Fibroblast of gingiva (primary cell): ENCODE measurements around the gene CLEC4E.
"Not testable (repeated sequence)": the region's sequence is repeated elsewhere in the genome, so short reads cannot be mapped to it uniquely, and the experiment has no call there.

Source experiments
- DNase-seq: peaks from one replicate; pipeline ENCODE4 v3.0.0-alpha.2; 2011; ENCODE audit warnings: low read depth

Gene CLEC4E, protein sequence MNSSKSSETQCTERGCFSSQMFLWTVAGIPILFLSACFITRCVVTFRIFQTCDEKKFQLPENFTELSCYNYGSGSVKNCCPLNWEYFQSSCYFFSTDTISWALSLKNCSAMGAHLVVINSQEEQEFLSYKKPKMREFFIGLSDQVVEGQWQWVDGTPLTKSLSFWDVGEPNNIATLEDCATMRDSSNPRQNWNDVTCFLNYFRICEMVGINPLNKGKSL

DNA sequence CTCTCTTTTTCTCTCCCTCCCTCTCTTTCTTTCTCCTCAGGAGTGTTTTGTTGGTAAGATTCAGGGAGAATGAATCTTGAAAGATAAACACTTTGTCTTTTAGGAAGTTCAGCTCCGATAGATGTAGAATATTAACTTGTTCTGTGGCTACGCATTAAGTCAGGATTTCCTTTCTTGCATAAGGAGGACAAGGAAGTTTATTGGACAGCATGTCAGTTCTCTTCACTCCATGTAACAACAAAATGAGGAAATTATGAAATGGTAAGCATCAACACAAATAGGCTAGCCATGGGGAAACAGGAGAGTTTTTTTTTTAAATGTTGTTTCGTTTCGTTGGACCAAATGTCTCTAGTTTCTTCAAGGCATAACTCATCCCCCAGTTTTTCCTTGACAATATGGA is at the start of gene CLEC4E:
Gene CLEC4E, minus strand, starts transcription at position 75 of the 400 bp plus-strand sequence. CDS start 108 bp downstream, outside the sequence.
- DNase-seq = not testable (repeated sequence)

DNA sequence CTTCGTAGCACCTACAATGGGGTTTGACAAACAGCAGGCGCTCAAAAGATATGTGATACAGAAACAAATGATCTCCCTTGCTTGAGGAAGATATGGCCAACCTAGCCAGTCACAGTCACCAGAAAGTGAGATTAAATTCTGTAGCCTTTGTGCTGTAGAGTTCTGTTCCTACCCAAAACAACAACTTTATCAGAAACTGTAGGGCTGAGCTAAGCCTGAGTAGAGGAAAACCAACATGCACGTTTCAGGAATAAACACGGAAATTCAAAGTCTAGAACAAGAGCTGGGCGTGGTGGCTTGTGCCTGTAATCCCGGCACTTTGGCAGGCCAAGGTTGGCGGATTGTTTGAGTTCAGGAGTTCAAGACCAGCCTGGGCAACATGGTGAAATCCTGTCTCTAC is 49.0 kb upstream of the CLEC4E start:
- DNase-seq = no peak

DNA sequence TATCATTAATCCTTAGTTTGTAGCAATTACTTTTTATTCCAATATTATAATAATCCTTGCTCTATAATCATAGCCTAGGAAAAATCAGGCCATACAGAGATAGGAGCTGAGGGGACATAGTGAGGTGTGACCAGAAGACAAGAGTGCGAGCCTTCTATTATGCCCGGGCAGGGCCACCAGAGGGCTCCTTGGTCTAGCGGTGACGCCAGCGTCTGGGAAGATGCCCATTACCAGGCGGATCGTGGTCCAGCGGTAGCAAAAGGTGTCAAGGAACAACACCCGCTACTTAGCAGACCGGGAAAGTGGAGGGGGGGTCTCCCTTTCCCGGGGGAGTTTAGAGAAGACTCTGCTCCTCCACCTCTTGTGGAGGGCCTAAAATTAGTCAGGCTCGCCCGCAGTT is 43.8 kb upstream of the CLEC4E start:
- not testable (repeated sequence) for DNase-seq

DNA sequence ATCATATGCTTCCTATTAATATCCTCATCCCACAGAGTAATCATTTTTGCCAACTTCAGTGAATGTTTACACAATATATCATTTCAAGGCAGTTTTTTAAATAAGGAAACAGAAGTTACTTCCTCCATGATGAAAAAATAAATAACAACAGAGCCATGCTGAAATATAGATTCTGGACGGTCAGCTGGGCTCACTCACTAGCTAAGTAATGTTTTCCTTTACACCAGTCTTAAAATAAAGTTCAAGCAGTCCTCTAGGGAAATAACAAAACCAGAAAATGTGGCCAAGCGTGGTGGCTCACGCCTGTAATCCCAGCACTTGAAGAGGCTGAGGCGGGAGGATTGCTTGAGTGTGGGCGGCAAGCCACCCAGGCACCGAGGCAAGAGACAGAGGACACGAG is 43.3 kb upstream of the CLEC4E start:
- DNase-seq = no peak

DNA sequence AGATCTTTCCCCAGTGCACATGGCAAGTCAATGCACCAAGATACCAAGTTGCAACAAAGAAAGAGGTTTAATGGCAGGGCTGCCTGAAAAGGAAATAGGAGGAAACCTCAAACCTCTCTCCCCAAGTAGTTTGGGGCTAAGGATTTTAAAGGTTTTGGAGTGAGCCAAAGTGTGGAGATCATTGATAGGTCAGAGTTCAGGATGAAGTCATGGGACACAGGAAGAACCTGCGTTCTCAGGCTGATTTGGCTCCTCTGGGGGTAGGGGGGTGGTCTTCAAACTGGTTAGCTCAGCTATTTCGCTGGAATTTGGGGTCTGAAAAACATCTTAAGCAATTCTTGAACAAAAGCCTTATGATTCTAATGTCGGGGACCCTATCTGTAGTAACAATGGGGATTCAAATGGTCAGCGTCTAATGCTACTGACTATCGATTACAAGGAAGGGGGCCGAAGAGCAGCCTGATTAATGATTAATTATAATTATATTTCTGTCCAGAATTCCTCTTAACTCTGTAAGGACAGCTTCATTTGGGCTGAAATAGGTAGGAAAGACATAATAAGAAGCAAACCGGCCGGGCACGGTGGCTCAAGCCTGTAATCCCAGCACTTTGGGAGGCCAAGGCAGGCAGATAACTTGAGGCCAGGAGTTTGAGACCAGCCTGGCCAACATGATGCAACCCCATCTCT is 40.5 kb upstream of the CLEC4E start:
- no peak for DNase-seq

DNA sequence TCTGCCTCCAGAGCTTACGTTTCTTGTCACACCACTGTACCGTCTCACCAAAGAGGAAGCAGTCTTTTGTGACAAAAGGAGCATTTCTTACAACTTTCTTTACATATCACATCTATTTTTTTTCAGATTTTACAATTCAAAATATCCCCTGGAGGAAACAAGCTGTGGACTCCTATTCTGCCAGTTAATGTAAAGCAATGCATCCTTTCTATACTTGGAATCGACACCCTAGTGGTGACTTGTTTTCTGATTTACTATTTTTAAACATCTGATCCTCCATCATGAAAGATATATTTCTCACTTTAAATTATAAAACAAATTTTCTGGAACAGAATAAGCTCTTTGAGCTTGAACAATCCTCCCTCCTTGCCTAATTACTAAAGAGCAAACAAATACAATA is 37.2 kb upstream of the CLEC4E start:
- no peak for DNase-seq

DNA sequence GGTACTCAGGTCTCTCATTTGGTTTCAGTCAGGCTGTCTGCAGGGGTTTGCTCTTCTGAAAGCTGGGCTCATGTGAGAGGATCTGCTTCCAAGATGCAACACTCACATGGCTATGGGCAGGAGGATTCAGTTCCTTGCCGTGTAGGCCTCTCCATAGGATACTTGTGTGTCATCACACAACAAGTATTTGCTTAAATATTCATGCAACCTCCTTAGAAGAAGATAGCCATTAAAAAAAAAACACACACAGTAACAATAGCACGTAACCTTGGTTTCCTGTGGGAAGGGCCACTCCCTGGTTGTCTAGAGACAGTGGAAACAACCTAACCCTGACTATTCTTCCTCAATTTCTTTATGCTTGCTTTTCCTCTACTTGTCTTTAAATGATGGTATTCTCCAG is 31.8 kb upstream of the CLEC4E start:
- no peak for DNase-seq

DNA sequence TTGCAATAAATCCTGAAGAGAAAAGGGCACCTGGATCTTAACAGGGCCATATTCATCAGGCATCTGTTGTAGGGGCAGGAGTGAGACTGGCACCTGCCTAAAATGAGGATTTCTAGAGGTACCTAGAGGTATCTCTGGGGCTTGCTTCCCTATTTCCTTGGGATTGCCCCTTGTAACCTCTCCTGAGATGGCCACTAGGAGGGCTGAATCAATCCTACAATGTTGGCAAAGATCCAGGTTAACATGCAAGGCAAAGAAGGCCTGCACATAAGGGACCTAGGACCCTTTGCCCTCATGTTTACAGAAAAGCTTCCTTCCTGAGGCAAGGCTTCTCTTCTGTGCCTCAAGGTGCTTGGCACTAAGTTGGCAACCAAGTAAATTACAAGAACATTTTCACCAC is 25.8 kb upstream of the CLEC4E start:
- no peak for DNase-seq

DNA sequence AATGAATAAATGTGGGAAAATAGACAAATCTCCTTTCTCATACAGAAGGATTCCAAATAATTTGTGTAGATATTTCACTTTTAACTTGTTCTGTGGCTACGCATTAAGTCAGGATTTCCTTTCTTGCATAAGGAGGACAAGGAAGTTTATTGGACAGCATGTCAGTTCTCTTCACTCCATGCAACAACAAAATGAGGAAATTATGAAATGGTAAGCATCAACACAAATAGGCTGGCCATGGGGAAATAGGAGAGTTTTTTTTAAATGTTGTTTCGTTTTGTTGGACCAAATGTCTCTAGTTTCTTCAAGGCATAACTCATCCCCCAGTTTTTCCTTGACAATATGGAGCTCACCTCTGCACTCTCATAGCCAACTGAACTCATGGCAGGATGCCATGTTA is 25.3 kb upstream of the CLEC4E start:
- DNase-seq = not testable (repeated sequence)

DNA sequence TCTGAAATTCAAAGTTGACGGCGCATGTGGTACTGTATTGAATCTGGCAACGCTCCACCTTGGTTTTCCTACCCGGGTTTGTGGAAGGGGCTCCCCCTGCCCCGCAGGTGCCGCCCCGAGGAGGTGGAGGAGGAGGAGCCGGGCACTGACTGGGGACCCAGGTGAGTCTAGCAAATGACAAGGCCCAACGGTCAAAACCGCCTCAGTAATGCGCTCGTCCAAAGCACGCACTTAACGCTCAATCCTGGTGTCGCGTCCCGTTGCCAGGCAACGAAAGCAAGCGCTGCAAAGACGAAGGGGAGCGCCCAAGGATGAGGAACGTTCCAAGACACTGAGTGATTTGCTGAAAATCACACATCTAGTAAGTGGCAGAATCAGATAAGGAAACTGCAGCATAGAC is 24.0 kb upstream of the CLEC4E start:
- DNase-seq = no peak

DNA sequence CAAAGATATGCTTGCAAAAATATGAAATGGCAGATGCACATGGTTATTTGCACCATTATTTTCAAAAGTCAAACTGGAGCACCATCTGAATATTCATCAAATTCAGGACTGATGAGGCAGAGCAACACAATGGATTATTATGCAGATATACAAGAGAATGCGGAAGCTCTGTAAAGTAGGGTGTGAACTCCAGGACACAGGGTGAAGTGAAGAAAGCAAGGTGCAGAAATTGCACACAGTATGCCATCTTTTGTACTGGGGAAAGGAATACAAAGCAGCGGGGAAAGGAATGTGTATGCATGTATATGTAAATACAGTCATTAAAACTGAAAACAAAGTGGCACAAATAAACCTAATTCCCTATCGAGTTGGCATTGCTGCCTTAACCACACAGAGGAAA is 22.7 kb upstream of the CLEC4E start:
- no peak for DNase-seq

DNA sequence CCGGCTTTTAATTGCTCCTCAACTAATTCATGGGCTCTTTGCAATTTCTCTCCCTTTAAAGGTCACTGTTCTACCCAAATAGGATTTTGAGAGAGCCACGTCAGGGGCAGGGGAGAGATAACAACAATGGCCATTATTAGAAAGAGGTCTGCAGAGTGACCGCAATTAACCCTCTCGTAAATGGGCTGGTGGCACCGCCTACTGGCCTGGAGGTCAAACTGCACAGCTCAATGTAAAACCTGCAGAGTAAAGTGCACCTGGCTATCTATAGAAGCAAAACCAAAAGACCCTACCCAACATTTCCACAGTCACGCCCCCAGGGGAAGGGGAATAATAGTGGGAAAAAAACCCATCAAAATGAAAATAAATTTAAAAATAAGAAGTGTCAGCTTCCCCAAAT is 21.6 kb upstream of the CLEC4E start:
- no peak for DNase-seq

DNA sequence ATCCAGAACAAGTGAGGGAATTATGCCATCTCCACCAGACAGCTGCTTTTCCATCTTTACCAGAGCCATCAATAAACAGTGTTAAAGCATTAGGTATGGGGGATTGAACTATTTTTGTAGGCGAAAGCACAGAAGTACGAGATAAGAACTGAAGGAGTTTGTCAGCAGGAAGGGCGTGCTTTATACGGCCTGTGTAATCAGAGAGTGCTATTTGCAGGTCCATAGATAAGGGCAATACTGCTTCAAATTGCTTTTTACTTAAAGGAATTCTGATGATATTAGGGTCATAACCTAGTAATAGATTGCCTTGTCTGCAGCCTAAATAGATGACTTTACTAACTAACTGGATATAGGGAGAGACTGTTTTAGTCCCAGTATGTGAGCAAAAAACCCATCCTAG is 20.3 kb upstream of the CLEC4E start:
- no peak for DNase-seq

DNA sequence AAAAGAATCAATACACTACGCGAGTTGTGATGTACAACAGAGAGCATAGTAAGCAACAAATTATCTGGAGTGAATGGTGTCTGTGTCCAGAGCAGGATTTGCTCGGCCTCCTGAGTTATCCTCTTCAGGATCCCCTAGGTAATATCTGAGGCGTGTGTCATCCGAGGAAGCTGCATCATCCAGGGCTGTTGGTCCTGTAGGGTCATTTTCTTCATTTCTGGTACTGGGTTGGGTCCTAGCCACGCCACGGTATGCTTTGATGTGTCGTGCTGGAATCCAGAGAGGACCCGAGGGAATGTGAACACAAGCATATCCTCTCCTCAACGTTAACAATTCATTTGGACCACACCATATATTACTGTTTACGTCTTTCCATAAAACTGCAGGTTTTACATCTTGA is 19.0 kb upstream of the CLEC4E start:
- no peak for DNase-seq

DNA sequence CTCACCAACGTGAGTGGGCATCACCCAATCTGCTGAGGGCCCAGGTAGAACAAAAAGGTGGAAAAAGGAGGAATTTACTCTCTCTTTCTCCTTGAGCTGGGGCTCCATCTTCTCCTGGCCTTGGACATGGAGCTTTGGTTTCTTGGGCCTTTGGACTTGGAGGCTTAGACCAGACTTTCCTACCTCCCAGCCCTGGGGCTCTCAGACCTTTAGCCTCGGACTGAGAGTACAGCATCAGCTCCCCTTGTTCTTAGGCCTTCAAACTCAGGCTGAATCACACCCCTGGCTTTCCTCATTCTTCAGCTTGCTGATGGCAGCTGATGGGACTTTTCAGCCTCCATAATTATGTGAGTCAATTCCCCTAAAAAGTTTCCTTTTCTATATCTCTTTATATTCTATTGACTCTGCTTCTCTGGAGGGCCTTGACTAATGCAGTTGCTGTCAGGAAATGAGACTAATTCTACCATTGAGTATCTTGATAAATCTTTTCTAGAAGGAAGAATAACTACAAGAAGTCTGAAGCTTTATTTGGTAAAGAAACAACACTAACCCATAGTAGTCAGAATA is 15.9 kb upstream of the CLEC4E start:
- no peak for DNase-seq

DNA sequence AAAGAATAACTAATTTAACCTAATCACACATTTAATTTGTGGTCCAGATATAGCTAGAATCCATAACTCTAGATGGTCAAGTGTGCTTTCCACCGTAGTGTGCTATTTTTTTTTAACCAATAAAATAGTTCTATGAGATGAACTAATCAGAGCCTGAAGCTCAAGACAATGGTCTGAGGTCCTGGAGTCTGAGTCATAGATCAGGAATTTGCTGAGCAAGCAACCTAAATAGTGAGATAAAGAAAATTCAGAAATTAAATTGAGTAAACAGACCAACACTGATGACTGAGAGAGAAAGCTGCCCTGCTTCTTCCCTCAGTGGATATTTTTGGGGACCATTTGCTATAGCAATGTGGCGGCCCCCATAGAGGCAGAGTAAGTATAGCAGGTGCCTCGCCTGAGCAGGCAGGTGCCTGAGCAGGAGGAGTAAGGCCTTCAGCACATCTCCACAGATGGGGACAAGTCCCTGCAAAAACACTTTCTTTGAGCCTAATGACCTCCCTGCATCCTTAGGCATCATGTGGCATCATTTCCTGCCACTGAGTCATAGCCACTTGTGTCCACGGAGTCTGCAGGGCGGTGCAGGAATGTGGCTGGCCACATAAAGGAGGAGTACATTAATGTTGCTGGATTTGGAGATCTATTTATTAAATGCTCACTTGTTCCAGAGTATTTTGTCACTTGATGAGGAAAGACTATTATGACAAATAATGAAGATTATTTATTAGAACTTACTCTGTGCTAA is 13.9 kb upstream of the CLEC4E start:
- no peak for DNase-seq

DNA sequence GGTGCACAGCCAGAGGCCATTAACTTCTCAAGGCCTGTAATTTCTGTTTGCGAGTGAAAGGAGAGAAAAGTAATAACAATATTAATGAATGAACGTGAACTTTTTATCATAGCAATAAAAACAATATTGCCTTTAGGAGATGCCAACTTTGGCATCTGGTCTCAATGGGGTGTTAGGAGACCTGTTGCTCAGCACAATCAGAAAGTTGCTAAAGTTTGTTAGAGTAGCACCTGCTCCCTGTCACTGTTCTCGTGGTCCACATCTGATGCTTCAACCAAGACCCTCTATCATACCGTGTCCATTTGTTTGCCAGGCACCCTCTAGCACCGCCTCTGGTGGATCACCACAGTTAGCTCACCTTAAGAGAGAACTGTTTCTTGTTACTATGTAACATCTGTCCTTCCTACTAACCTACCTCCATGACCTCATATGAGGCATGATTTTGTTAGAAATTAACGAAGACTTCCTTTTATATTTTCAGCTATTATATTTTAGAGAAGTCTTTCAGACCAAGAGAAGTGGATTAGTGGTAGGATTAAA is 12.5 kb upstream of the CLEC4E start:
- DNase-seq = no peak

DNA sequence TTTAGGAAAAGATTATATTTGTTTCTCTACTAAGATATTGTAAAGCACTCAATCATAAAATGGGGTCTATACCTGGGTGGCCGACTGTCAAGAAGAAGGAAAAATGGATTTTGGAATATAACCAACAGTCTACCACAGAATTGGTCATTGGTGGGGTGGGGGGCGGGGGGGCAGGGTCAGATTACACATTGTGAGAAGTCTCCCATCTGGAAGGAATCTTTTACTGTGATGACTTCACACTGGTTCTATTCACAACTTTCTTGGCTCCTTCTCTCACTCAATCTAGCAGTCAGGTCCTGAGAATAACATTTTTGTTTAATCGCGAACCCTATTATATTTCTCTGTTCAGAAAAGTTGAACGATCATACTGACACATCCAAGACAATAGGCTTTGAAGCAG is 8.7 kb upstream of the CLEC4E start:
- DNase-seq = no peak

DNA sequence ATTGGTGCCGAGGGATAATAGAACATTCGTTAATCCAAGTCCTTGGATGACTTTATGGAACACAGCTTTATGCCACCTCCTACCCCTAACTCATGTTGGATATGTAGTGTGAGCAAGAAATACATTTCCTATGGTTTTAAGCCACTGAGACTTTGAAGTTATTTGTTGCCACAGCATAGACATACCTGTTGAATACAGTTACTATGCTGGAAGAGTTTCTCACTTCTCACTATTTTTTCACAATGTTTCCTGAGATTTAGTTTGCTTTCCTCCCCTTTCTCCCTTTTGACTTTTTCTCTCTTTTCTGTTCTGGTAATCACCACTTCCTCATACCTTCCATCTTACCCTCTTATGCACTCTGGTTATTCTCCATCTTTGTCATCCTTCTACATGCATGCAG is 7.5 kb upstream of the CLEC4E start:
- DNase-seq = no peak

DNA sequence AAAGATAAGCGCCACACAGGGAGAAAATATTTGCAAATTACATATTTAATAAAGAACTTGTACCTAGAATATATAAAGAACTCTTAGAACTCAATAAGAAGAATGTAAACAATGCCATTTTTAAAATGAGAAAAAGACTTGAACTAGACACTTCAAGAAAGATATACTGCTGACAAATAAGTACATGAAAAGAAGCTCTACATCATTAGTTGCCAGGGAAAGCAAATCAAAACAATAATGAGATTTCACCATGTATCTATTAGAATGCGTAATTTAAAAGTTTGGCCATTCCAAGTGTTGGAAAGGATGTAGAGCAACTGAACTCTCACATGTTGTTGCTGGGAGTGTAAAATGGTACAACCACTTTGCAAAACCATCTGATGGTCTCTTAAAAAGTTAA is 6.9 kb upstream of the CLEC4E start:
- no peak for DNase-seq

DNA sequence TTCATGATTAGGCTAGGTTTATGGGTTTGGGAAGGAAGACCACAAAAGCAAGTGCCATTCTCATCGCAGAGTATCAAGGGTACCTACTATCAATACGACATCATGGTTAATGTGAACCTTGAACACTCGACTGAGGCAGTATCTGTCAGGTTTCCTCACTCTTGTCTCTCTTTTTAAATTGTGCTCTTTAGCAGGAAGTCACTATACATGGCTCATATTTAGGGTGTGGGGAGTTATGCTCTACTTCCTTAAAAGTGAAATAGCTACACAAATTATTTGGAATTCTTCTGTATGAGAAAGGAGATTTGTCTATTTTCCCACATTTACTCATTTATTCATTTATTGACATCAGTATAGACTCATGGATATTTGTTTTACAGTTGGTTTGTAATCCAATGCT is 5.9 kb upstream of the CLEC4E start:
- DNase-seq = no peak

DNA sequence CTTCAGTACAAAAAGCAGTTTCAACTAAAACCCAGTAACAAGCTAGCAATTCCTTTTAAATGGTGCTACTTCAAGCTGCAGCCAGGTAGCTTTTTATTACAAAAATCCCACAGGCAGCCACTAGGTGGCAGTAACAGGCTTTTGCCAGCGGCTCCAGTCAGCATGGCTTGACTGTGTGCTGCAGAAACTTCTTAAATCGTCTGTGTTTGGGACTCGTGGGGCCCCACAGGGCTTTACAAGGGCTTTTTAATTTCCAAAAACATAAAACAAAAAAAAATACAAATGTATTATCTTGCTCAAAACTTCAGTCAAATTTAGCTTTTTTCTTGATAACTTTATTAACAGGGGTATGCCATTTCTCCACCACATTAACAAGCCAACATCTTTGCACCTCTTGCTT is 3.6 kb upstream of the CLEC4E start:
- peak; percentile 40 for DNase-seq

DNA sequence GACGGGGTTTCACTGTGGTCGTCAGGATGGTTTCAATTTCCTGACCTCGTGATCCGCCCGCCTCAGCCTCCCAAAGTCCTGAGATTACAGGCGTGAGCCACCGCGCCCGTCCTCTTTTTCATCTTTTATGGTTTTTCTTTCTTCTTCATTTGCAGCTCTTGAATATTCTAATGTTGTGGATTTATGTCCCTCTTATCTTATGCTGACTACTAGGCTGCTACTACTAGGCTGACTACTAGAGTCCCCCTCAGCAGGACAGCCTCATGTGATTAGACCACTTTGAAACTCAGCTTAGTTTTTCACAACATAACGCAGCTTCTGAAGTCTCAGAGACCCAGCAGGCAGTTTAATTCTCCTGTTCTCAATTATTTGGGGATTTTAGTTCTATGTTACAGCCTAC is 857 bp upstream of the CLEC4E start:
- DNase-seq = no peak
